ENCODE data around the gene WNK4.

Gene WNK4

GRCh38 chr17:42797067-42798007, 16.9 kb downstream of the WNK4 start:
- no peak for DNase-seq

GRCh38 chr17:42798011-42798382, 17.6 kb downstream of the WNK4 start:
- DNase-seq, result no peak

- peak; percentile 69 to 76 for DNase-seq
Observed at GRCh38 chr17:42798383-42799380, 18.3 kb downstream of the WNK4 start, which contains the start of the genes CNTD1 and COA3. Gene CNTD1, plus strand, starts transcription at chr17:42798861. Its CDS starts 207 bp downstream, at chr17:42799068. Gene COA3, minus strand, starts transcription at chr17:42798704. Its CDS starts 23 bp downstream, at chr17:42798681.

GRCh38 chr17:42803074-42803883, 22.9 kb downstream of the WNK4 start:
- no peak for DNase-seq

- DNase-seq, result no peak
Observed at GRCh38 chr17:42804918-42805367, 24.5 kb downstream of the WNK4 start.

- no peak for DNase-seq
Observed at GRCh38 chr17:42806249-42806648, 25.8 kb downstream of the WNK4 start.

GRCh38 chr17:42809250-42809649, 28.8 kb downstream of the WNK4 start:
- DNase-seq, result peak in 1 of 2 donors; percentile 30

- DNase-seq, result no peak
Observed at GRCh38 chr17:42814633-42815399, 34.4 kb downstream of the WNK4 start.

- no peak for DNase-seq
Observed at GRCh38 chr17:42817866-42818265, 37.5 kb downstream of the WNK4 start.

GRCh38 chr17:42818379-42818778, 38.0 kb downstream of the WNK4 start:
- no peak for DNase-seq

- DNase-seq, result no peak
Observed at GRCh38 chr17:42819939-42820535, 39.6 kb downstream of the WNK4 start.

- no peak for DNase-seq
Observed at GRCh38 chr17:42821176-42821575, 40.8 kb downstream of the WNK4 start.

- DNase-seq, result no peak
Observed at GRCh38 chr17:42827472-42827871, 47.1 kb downstream of the WNK4 start.

- no peak for DNase-seq
Observed at GRCh38 chr17:42830971-42831370, 50.6 kb downstream of the WNK4 start.

- peak in 1 of 2 donors; percentile 53 for DNase-seq
Observed at GRCh38 chr17:42832213-42832933, 52.0 kb downstream of the WNK4 start.

GRCh38 chr17:42832934-42833766, 52.7 kb downstream of the WNK4 start, which contains the start of gene PSME3:
Gene PSME3, plus strand, starts transcription at chr17:42833397. Its CDS starts 235 bp downstream, at chr17:42833632.
- peak; percentile 79 to 86 for DNase-seq

GRCh38 chr17:42833767-42834422, 53.5 kb downstream of the WNK4 start:
- DNase-seq, result no peak

- no peak for DNase-seq
Observed at GRCh38 chr17:42835732-42836131, 55.3 kb downstream of the WNK4 start.

Data from hippocampal formation (tissue), 2 donors.